Small intestine (tissue), 16 donors: ENCODE data around the gene CSH1. TPM values are rescaled to one million over a fixed set of nuclear protein-coding genes. Genes with fewer than 3 reads are reported as not detected.
"Not testable (repeated sequence)": the region's sequence is repeated elsewhere in the genome, so short reads cannot be mapped to it uniquely, and the experiment has no call there.

Experiments
- DNase-seq, 2 donors: peaks; one replicate each; pipeline versions ENCODE4 v3.0.0 to v3.0.0-alpha.2; 2013
- FAIRE-seq: peaks from 2 replicates; lab custom pipeline; 2012; peaks lifted over from hg19 to GRCh38; lab: Jason Lieb, UNC
- H3K27ac ChIP-seq, 3 donors: one replicate each; pipeline ENCODE4 v1.5.1; 2013; ENCODE audit warnings: low read length in 2 of 3, mild to moderate bottlenecking in 2 of 3, control low read depth in 1 of 3, inconsistent platforms in 1 of 3, low read depth in 1 of 3, moderate library complexity in 1 of 3
- H3K27me3 ChIP-seq, 3 donors: one replicate each; pipeline ENCODE4 v1.6.1; 2013; ENCODE audit warnings: low read length in 3 of 3, inconsistent platforms in 1 of 3; ENCODE audit not compliant: control insufficient read depth in 3 of 3, insufficient read depth in 3 of 3
- H3K36me3 ChIP-seq, 3 donors: one replicate each; pipeline ENCODE4 v1.6.1; 2013; ENCODE audit warnings: low read length in 3 of 3, inconsistent platforms in 1 of 3, low read depth in 1 of 3, mild to moderate bottlenecking in 1 of 3, moderate library complexity in 1 of 3; ENCODE audit not compliant: control insufficient read depth in 3 of 3, insufficient read depth in 2 of 3
- H3K4me1 ChIP-seq, 3 donors: one replicate each; pipeline ENCODE4 v1.6.1; 2013; ENCODE audit warnings: low read length in 2 of 3, inconsistent platforms in 1 of 3, low read depth in 1 of 3, mild to moderate bottlenecking in 1 of 3, moderate library complexity in 1 of 3; ENCODE audit not compliant: control insufficient read depth in 3 of 3, insufficient read depth in 2 of 3
- H3K4me3 ChIP-seq, 3 donors: one replicate each; pipeline ENCODE4 v1.5.1; 2013; ENCODE audit warnings: low read length in 3 of 3, control low read depth in 1 of 3, inconsistent platforms in 1 of 3, low read depth in 1 of 3, mild to moderate bottlenecking in 1 of 3, moderate library complexity in 1 of 3
- H3K9me3 ChIP-seq, 2 donors: one replicate each; pipeline ENCODE4 v1.6.1; 2013; ENCODE audit warnings: low read depth in 1 of 2, low read length in 1 of 2; ENCODE audit not compliant: control insufficient read depth in 2 of 2, insufficient read depth in 1 of 2
- WGBS, 3 donors: extraction: QIAGEN DNeasy Blood & Tissue Kit; methylation state at CpG; one replicate each; pipeline ENCODE4 v1.1.7; 2013; 5-methylcytosine and 5-hydroxymethylcytosine counted together
- long read RNA-seq, 10 donors: transcript quantifications; one replicate each; lab custom pipeline, GENCODE V29; 2026
- polyA plus RNA-seq, 4 donors: library from polyadenylated mRNA; stranded (reverse) in 3 of 4; unstranded in 1 of 4; fragments of 200-250 nt in 3 of 4; fragments of 120-200 nt in 1 of 4; gene quantifications; one replicate each; pipeline versions ENCODE4 v1.2.1 to v1.2.3, GENCODE V29; 2013
- donor health status: healthy with polysubstance abuse.
- donor health status: control.
- donor health status: control.
- donor health status: Bipolar disorder and iron deficiency.
- donor health status: healthy.

Gene CSH1
- polyA plus RNA-seq, result under 1 TPM in 1 of 4 donors, not detected in 3; 0.16 TPM
- long read RNA-seq, donor 1, result 0 reads
- long read RNA-seq, donor 2, partial matches to known transcripts, result 0 of 1 reads
- long read RNA-seq, donor 2, other reads (novel, unspliced or antisense), result 0 of 1 reads
- long read RNA-seq, donor 3, result 0 reads
- long read RNA-seq, donor 4, result 0 reads
- long read RNA-seq, donor 5, partial matches to known transcripts, result 0 of 3 reads
- long read RNA-seq, donor 5, other reads (novel, unspliced or antisense), result 0 of 3 reads
- long read RNA-seq, donor 6, result 0 reads
- long read RNA-seq, donor 7, result 0 reads
- long read RNA-seq, donor 8, result 0 reads
- long read RNA-seq, donor 9, result 0 reads
- long read RNA-seq, donor 10, result 0 reads

- not testable (repeated sequence) for H3K27me3 ChIP-seq, DNase-seq, H3K27ac ChIP-seq, H3K36me3 ChIP-seq, H3K4me1 ChIP-seq, H3K9me3 ChIP-seq, H3K4me3 ChIP-seq, FAIRE-seq
- WGBS, 3 donors, result 84 to 89% (median 88%) methylated on average over 7 to 11 of the region's 14 CpGs
Observed at GRCh38 chr17:63896524-63897354, at the start of gene CSH1. Gene CSH1 (minus strand): TSS chr17:63896574. CDS start chr17:63896511, 63 bp downstream.

GRCh38 chr17:63945784-63946439 is 49.5 kb upstream of the CSH1 start:
- Histone ChIP-seq H3K36me3 (no peaks in the 10 kb centered on the region), H3K27ac (no peak overlapping the region), H3K4me3 (no peak overlapping the region), H3K4me1 (peaks cover 0 to 2% (median 0%) of the 10 kb centered on the region in 3 donors), H3K27me3 (no peaks in the 10 kb centered on the region), H3K9me3 (no peaks in the 10 kb centered on the region)
- FAIRE-seq (no peak), DNase-seq (no peak)
- WGBS, 3 donors, result 56 to 76% (median 74%) methylated on average over 6 of the region's 6 CpGs

GRCh38 chr17:63944736-63945499 is 48.5 kb upstream of the CSH1 start:
- DNase-seq (no peak), FAIRE-seq (no peak)
- no peaks in the 10 kb centered on the region for H3K36me3 ChIP-seq
- H3K4me3 ChIP-seq, result no peak overlapping the region
- H3K27ac ChIP-seq, result no peak overlapping the region
- H3K4me1 ChIP-seq, result peaks cover 0 to 2% (median 0%) of the 10 kb centered on the region in 3 donors
- 81 to 88% (median 81%) methylated on average over 24 of the region's 24 CpGs for WGBS, 3 donors
- H3K9me3 ChIP-seq, result no peaks in the 10 kb centered on the region
- no peaks in the 10 kb centered on the region for H3K27me3 ChIP-seq

- Histone ChIP-seq H3K4me1 (peaks cover 0 to 2% (median 0%) of the 10 kb centered on the region in 3 donors), H3K9me3 (no peaks in the 10 kb centered on the region), H3K27me3 (no peaks in the 10 kb centered on the region), H3K36me3 (no peaks in the 10 kb centered on the region), H3K27ac (no peak overlapping the region), H3K4me3 (no peak overlapping the region)
- DNase-seq, result no peak
- no peak for FAIRE-seq
- WGBS, 3 donors, result 68 to 78% (median 69%) methylated on average over 9 of the region's 9 CpGs
Observed at GRCh38 chr17:63943745-63944144, 47.4 kb upstream of the CSH1 start.

DNA sequence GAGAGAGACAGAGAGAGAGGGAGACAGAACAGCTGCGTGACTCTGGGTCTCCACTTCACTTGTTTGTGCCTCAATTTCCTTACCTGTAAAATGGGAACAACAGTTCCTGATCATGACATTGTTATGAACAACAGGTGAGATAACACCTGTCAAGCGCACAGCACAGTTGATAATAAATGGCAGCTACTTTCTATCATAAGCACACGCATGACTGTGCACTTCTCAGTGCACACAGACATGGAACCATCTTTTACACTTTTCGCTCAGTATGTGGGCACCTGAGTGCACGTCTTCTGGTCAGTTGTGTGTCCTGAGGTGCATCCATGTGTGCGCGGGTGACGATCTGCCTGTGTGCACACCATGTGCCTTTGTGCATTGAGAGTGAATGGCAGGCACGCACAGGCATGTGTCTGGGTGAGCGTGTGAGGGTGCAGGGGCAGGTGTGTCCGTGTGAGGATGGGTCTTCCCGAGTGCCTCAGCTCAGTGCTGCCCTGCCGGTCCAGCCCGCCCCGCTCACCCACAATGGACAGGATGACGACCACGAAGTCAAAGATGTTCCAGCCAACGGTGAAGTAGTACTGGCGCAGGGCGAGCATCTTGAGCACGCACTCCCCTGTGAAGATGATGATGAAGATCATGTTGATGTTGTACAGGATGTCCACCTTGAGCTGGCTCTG is 46.1 kb upstream of the CSH1 start:
- no peak for FAIRE-seq
- 90 to 93% (median 92%) methylated on average over 21 of the region's 21 CpGs for WGBS, 3 donors
- H3K4me1 ChIP-seq, result peaks cover 0 to 2% (median 0%) of the 10 kb centered on the region in 3 donors

GRCh38 chr17:63941751-63942150 is 45.4 kb upstream of the CSH1 start:
- FAIRE-seq (no peak), DNase-seq (no peak)
- no peaks in the 10 kb centered on the region for H3K36me3 ChIP-seq
- WGBS, 3 donors, result 79 to 90% (median 87%) methylated on average over 23 of the region's 23 CpGs
- no peak overlapping the region for H3K4me3 ChIP-seq
- H3K27ac ChIP-seq, result no peak overlapping the region
- no peaks in the 10 kb centered on the region for H3K9me3 ChIP-seq
- peaks cover 0 to 2% (median 0%) of the 10 kb centered on the region in 3 donors for H3K4me1 ChIP-seq
- H3K27me3 ChIP-seq, result no peaks in the 10 kb centered on the region

More for the DNA sequence above, 46.1 kb upstream of the CSH1 start:
- Histone ChIP-seq H3K27me3 (no peaks in the 10 kb centered on the region), H3K4me3 (no peak overlapping the region), H3K27ac (no peak overlapping the region), H3K36me3 (no peaks in the 10 kb centered on the region), H3K9me3 (no peaks in the 10 kb centered on the region)
- DNase-seq, result no peak

DNA sequence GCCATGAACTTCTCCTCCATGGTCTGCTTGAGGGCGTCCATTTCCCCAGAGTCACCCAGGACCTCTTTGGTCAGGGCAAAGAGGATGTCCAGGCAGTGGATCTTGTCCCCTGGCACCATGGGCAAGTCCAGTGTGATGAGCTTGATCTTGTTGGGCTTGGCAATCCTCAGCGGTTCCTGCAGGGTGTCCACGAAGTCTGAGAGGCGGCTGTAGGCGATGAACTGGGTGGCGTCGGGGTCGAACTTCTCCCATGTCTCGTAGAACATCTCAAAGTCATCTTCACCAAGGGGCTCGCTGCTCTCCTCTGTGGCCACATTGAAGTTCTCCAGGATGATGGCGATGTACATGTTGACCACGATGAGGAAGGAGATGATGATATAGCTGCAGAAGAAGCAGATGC is 44.8 kb upstream of the CSH1 start:
- peaks cover 0 to 2% (median 0%) of the 10 kb centered on the region in 3 donors for H3K4me1 ChIP-seq
- no peaks in the 10 kb centered on the region for H3K27me3 ChIP-seq
- no peaks in the 10 kb centered on the region for H3K36me3 ChIP-seq
- no peak overlapping the region for H3K4me3 ChIP-seq
- no peaks in the 10 kb centered on the region for H3K9me3 ChIP-seq
- no peak for FAIRE-seq
- WGBS, 3 donors, result 93 to 94% (median 94%) methylated on average over 12 of the region's 12 CpGs
- DNase-seq, result no peak
- H3K27ac ChIP-seq, result no peak overlapping the region
